Stomach (tissue), 9 donors: ENCODE results near the gene KCNK1. TPM values are rescaled to one million over a fixed set of nuclear protein-coding genes. Genes with fewer than 3 reads are reported as not detected.

Source experiments
- DNase-seq, 2 donors: peaks; one replicate each; pipeline versions ENCODE4 v3.0.0 to v3.0.0-alpha.2; 2013 to 2019
- H3K27ac ChIP-seq, 5 donors: fragments of 200-600 bp in 4 of 5; sonication (generic) in 4 of 5; one replicate each; pipeline ENCODE4 v1.5.1; 2013 to 2019; ENCODE audit warnings: mild to moderate bottlenecking in 1 of 5, moderate library complexity in 1 of 5
- H3K27me3 ChIP-seq, 3 donors: fragments of 200-600 bp; sonication (generic); one replicate each; pipeline ENCODE4 v1.5.1; 2017 to 2019; ENCODE audit warnings: mixed run types in 1 of 3
- H3K36me3 ChIP-seq, 4 donors: fragments of 200-600 bp; sonication (generic); 1 replicate in 3 of 4; 2 replicates in 1 of 4; pipeline ENCODE4 v1.5.1; 2016 to 2019
- H3K4me1 ChIP-seq, 4 donors: fragments of 200-600 bp; sonication (generic); one replicate each; pipeline ENCODE4 v1.5.1; 2016 to 2019
- H3K4me3 ChIP-seq, 4 donors: fragments of 200-600 bp; sonication (generic) in 3 of 4; one replicate each; pipeline ENCODE4 v1.5.1; 2016 to 2019; ENCODE audit warnings: mild to moderate bottlenecking in 1 of 4
- H3K9me3 ChIP-seq, 4 donors: fragments of 200-600 bp; sonication (generic); one replicate each; pipeline ENCODE4 v1.5.1; 2016 to 2019
- EP300 ChIP-seq: sonication (generic); formaldehyde crosslinking; IDR thresholded peaks from one replicate; pipeline ENCODE4 v1.6.1; 2017; ENCODE audit warnings: antibody characterized with exemption
- POLR2A ChIP-seq, 4 donors: fragments of 450-650 bp; IDR thresholded peaks; one replicate each; pipeline ENCODE4 v1.6.1; 2016; ENCODE audit warnings: antibody characterized with exemption in 4 of 4, control low read depth in 2 of 4, mild to moderate bottlenecking in 1 of 4, moderate library complexity in 1 of 4
- POLR2AphosphoS5 ChIP-seq, 3 donors: sonication (generic); formaldehyde crosslinking; IDR thresholded peaks; one replicate each; pipeline ENCODE4 v1.6.1; 2016; ENCODE audit warnings: antibody characterized with exemption in 3 of 3
- WGBS, 5 donors: extraction: QIAGEN DNeasy Blood & Tissue Kit in 3 of 5; methylation state at CpG; one replicate each; pipeline versions ENCODE4 v1.1.5 to v1.1.7; 2013 to 2018; 5-methylcytosine and 5-hydroxymethylcytosine counted together
- intact Hi-C: fragments of 100-400 bp; cut with DNase I; formaldehyde crosslinking; loops from one replicate; pipeline ENCODE4 v1.15.1; 2023; ENCODE audit warnings: low total_unique reads
- polyA plus RNA-seq, 3 donors: library from polyadenylated mRNA; stranded (reverse); fragments of 200-250 nt; gene quantifications; one replicate each; pipeline ENCODE4 v1.2.3, GENCODE V29; 2013
- total RNA-seq, 5 donors: library from RNA; depleted of rRNA; stranded (reverse); fragments of >200 nt; gene quantifications; one replicate each; pipeline versions ENCODE4 v1.1.0 to v1.2.3, GENCODE V29; 2014 to 2016
- TF ChIP-seq, protein P1 (sequence below), 7 experiments: fragments of 450-650 bp in 4 of 7; fragments of 200-600 bp in 3 of 7; sonication (generic) in 3 of 7; IDR thresholded peaks; one replicate each; pipeline ENCODE4 v1.5.1; 2016 to 2019; ENCODE audit warnings: antibody characterized with exemption in 7 of 7, control low read depth in 2 of 7, mild to moderate bottlenecking in 1 of 7
- donor health status: healthy with polysubstance abuse.
- donor health status: Bipolar disorder and iron deficiency.
- donor health status: healthy.

KCNK1 gene
- total and polyA plus RNA-seq, 8 donors = 4.1 to 52.5 (median 9.5) TPM

- H3K36me3 ChIP-seq = no peaks in the 10 kb centered on the region
- no peaks in the 10 kb centered on the region for H3K9me3 ChIP-seq
- DNase-seq = peak in 1 of 2 donors; percentile 16
- no peaks in the 10 kb centered on the region for H3K4me1 ChIP-seq
- H3K27ac ChIP-seq = no peak overlapping the region
- no peaks in the 10 kb centered on the region for H3K27me3 ChIP-seq
- TF ChIP-seq POLR2AphosphoS5 (IDR thresholded peaks at IDR 0.05) (no peak), POLR2A (IDR thresholded peaks at IDR 0.05) (no peak), EP300 (no peak)
- TF ChIP-seq, protein P1, sequence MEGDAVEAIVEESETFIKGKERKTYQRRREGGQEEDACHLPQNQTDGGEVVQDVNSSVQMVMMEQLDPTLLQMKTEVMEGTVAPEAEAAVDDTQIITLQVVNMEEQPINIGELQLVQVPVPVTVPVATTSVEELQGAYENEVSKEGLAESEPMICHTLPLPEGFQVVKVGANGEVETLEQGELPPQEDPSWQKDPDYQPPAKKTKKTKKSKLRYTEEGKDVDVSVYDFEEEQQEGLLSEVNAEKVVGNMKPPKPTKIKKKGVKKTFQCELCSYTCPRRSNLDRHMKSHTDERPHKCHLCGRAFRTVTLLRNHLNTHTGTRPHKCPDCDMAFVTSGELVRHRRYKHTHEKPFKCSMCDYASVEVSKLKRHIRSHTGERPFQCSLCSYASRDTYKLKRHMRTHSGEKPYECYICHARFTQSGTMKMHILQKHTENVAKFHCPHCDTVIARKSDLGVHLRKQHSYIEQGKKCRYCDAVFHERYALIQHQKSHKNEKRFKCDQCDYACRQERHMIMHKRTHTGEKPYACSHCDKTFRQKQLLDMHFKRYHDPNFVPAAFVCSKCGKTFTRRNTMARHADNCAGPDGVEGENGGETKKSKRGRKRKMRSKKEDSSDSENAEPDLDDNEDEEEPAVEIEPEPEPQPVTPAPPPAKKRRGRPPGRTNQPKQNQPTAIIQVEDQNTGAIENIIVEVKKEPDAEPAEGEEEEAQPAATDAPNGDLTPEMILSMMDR (IDR thresholded peaks at IDR 0.05) = no peak
- intact Hi-C loops = no loop called here
- no peak overlapping the region for H3K4me3 ChIP-seq
Observed at GRCh38 chr1:233569636-233570035, 44.3 kb upstream of the KCNK1 start.

- 60 to 71% (median 69%) methylated on average over 3 of the region's 3 CpGs for WGBS, 5 donors
- H3K36me3 ChIP-seq = no peaks in the 10 kb centered on the region
- no peaks in the 10 kb centered on the region for H3K27me3 ChIP-seq
- H3K4me3 ChIP-seq = no peak overlapping the region
- no peak for DNase-seq
- no peak overlapping the region for H3K27ac ChIP-seq
- H3K9me3 ChIP-seq = no peaks in the 10 kb centered on the region
- no peaks in the 10 kb centered on the region for H3K4me1 ChIP-seq
- TF ChIP-seq POLR2AphosphoS5 (IDR thresholded peaks at IDR 0.05) (no peak), POLR2A (IDR thresholded peaks at IDR 0.05) (no peak), EP300 (no peak)
- TF ChIP-seq, protein P1 (IDR thresholded peaks at IDR 0.05) = no peak
- intact Hi-C loops = no loop called here
Observed at GRCh38 chr1:233570216-233570615, 43.7 kb upstream of the KCNK1 start.

DNA sequence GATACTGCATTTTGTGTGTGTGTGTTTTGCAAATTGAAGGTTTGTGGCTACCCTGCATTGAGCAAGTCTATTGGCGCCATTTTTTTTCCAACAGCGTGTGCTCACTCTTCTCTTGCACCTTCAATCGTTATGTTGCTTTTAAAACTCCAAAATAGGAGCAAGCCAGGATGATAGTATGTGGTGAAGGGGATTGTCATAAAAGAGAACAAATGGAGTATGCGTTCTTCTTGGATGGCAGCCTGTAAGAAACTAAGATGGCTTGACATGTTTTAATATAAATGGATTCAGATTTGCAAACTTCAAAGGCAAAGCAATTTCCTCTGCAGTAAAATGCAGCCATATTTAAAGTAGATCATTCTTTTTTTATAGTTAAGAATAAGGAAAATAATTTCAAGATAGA, 43.2 kb upstream of the KCNK1 start:
- Histone ChIP-seq H3K27me3 (no peaks in the 10 kb centered on the region), H3K27ac (no peak overlapping the region), H3K4me3 (no peak overlapping the region), H3K36me3 (no peaks in the 10 kb centered on the region), H3K4me1 (no peaks in the 10 kb centered on the region), H3K9me3 (no peaks in the 10 kb centered on the region)
- 78 to 94% (median 90%) methylated on average over 4 of the region's 4 CpGs for WGBS, 5 donors
- intact Hi-C loops = no loop called here
- no peak for TF ChIP-seq POLR2AphosphoS5 (IDR thresholded peaks at IDR 0.05)
- TF ChIP-seq EP300 = no peak
- TF ChIP-seq, protein P1 (IDR thresholded peaks at IDR 0.05) = no peak
- no peak for TF ChIP-seq POLR2A (IDR thresholded peaks at IDR 0.05)
- DNase-seq = no peak

DNA sequence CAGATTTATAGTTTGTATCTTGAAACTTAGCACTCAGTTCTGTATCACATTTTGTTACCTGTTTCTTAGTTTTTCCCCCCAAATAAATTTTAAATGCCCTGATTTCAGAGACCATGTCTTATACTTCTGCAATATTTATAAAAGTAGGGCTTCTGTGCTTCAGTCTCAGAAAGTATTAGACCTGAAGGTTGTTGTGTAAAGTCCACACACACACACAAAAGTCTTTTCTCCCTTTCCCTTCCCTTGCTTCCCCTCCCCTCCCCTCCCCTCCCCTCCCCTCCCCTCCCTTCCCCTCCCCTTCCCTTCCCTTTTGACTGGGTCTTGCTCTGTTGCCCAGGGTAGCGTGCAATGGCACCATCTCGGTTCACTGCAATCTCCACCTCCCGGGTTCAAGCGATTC, 41.0 kb upstream of the KCNK1 start:
- WGBS, 5 donors = 89 to 99% (median 95%) methylated on average over 3 to 4 of the region's 4 CpGs
- Histone ChIP-seq H3K27ac (no peak overlapping the region), H3K36me3 (no peaks in the 10 kb centered on the region), H3K4me1 (no peaks in the 10 kb centered on the region), H3K4me3 (no peak overlapping the region), H3K27me3 (no peaks in the 10 kb centered on the region), H3K9me3 (no peaks in the 10 kb centered on the region)
- DNase-seq = no peak
- intact Hi-C loops = no loop called here
- TF ChIP-seq POLR2AphosphoS5 (IDR thresholded peaks at IDR 0.05) (no peak), EP300 (no peak), POLR2A (IDR thresholded peaks at IDR 0.05) (no peak)
- TF ChIP-seq, protein P1 (IDR thresholded peaks at IDR 0.05) = no peak
